ENCODE measurements around the gene PARD6G.

GRCh38 chr18:80246445-80247392, 595 bp downstream of the PARD6G start:
- TF ChIP-seq EZH2 (IDR thresholded peaks at IDR 0.05; ENCODE audit: insufficient read depth, poor library complexity, severe bottlenecking) (no peak), EZH2phosphoT487 (IDR thresholded peaks at IDR 0.05; ENCODE audit: insufficient read depth, low read depth) (no peak)

Data from GM23248 (cell line).